C4-2B (cell line): Measurements from ENCODE around the gene SYNDIG1.

Experiments
- ZFX ChIP-seq: fragments of 450-650 bp; IDR thresholded peaks from 2 replicates; pipeline ENCODE4 v1.6.1; 2017
- TF ChIP-seq, protein P1 (sequence below): fragments of 450-650 bp; conservative IDR thresholded peaks from 2 replicates; pipeline ENCODE4 v1.5.1; 2017; ENCODE audit warnings: mild to moderate bottlenecking

- TF ChIP-seq, protein P1, sequence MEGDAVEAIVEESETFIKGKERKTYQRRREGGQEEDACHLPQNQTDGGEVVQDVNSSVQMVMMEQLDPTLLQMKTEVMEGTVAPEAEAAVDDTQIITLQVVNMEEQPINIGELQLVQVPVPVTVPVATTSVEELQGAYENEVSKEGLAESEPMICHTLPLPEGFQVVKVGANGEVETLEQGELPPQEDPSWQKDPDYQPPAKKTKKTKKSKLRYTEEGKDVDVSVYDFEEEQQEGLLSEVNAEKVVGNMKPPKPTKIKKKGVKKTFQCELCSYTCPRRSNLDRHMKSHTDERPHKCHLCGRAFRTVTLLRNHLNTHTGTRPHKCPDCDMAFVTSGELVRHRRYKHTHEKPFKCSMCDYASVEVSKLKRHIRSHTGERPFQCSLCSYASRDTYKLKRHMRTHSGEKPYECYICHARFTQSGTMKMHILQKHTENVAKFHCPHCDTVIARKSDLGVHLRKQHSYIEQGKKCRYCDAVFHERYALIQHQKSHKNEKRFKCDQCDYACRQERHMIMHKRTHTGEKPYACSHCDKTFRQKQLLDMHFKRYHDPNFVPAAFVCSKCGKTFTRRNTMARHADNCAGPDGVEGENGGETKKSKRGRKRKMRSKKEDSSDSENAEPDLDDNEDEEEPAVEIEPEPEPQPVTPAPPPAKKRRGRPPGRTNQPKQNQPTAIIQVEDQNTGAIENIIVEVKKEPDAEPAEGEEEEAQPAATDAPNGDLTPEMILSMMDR = no peak
- TF ChIP-seq ZFX = no peak
Observed at GRCh38 chr20:24542721-24543120, 73.3 kb downstream of the SYNDIG1 start.
